Measurements from ENCODE around the gene SIN3A.

The SIN3A gene

DNA sequence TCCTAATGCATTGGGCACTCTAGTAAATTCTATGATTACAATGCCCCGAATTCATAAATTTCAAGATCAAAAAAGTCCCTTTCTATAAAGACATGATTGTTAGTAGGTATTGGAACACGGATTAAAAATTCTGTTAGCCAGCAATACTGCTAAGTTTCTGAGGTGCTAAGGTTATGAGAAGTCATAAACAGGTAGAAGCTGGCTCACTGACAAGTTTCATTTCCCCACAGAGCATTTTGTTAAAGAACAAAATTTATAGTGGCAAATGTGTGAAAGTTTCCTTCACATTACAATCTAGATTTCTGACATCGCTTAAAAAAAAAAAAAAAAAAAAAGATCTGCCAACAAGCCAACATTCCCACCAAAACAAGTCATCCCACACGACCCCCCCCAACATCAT is 70.7 kb downstream of the SIN3A start:
- DNase-seq (ENCODE audit: low read depth in 2 of 2), result no peak

DNA sequence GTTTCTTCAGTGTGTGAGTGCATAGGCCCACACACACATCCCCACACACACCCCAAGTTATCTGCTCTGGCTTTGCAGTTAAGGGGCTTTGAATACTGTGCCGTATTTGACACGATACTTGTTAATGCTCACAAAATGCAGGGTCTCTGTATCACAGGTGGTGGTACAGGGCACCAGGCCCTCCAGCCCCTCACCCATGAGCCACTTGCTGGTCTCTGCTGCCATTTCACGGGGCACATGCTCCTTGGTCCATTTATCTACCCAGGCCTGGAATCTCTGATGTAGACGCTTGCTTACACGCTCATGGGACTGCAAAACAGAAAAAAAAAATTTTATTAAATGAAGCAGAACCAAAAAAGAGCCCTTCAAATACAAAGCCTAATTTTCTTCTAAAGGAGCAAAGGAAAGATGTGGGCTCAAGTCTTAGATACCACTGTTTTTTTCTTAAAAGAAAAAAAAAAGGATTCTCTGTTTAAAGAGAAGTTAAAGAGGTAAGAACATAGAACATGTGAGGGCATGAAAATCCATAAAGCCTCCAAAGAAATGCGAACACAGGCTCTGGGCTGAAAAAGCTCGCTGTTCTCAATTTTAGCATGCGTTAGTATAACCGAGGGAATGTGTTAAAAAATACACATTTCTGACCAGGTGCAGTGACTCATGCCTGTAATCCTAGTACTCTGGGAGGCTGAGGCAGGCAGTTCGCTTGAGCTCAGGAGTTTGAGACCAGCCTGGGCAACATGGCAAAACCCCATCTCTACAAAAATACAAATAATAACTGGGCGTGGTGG is 79.4 kb downstream of the SIN3A start:
- DNase-seq (ENCODE audit: low read depth in 2 of 2), result no peak

DNA sequence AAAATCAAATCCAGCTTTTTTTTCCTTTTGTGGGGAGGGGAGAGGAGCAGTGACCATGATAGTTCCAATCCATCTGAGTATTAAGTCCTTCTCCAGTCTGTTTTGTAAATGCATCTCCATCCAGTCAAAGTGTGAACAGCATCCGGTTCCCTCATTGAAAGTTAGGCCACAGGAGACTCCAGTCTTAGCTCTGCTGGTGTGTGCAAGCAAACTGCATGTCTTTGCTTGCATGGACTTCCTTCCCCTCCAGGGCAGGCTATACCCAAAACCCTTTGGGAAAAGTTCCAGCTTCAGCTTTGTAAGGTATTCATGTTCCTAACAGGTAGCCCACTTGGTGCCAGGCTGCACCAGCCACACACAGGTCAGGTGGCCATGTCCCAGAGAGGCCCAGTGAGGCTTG is 80.0 kb downstream of the SIN3A start:
- no peak for DNase-seq (ENCODE audit: low read depth in 2 of 2)

DNA sequence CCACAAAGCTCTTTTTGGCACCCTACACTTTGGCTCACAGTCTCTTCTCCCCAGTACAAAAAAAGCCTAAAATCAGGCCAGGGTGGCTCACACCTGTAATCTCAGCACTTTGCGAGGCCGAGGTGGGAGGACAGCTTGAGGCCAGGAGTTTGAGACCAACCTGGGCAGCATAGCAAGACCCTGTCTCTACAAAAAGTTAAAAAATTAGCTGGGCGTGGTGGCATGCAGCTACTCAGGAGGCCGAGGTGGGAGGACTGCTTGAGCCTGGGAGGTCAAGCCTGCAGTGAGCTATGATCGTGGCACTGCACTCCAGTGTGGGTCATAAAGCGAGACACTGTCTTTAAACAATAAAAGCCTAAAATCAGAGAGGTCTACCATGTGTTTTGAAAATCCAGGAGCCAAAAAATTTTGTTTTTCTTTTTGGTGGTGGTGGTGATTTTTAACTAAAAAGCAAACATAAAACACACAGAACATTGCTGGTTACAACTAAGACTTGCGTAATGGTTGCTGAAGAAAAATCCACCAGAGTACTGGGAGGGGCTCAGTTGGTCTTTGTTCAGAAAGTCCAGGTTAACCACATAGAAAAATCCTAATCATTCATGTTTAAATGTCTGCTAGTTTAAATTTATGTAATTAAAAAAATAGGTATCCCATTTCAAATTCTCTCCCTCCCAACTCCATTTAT is 81.5 kb downstream of the SIN3A start:
- DNase-seq (ENCODE audit: low read depth in 2 of 2), result no peak

DNA sequence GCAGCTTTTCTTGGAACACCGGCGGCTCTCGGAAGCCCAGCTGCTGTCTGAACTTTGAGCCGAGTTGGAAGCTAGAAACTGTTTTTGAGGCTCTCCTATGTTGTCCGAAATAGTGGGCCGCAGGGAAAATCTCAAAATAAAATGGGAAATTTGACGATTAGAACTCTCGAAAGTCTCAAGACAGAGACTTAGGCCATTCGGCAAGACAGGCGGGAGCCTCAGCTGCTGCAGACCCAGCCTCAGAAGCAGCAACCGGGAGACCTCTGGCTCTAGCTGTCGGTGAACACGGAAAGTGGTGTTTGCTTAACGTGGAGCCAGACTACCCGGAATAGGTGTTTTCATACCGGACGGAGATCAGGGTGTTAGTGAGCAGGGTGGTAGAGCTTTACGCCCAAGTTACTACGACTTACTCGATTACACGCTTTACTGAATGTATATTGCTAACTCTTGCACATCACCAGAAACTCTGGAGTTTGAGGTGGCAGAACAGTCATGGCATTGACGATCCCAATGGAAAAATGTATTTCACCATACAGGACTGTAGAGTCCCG is 82.7 kb downstream of the SIN3A start:
- DNase-seq (ENCODE audit: low read depth in 2 of 2), result no peak

DNA sequence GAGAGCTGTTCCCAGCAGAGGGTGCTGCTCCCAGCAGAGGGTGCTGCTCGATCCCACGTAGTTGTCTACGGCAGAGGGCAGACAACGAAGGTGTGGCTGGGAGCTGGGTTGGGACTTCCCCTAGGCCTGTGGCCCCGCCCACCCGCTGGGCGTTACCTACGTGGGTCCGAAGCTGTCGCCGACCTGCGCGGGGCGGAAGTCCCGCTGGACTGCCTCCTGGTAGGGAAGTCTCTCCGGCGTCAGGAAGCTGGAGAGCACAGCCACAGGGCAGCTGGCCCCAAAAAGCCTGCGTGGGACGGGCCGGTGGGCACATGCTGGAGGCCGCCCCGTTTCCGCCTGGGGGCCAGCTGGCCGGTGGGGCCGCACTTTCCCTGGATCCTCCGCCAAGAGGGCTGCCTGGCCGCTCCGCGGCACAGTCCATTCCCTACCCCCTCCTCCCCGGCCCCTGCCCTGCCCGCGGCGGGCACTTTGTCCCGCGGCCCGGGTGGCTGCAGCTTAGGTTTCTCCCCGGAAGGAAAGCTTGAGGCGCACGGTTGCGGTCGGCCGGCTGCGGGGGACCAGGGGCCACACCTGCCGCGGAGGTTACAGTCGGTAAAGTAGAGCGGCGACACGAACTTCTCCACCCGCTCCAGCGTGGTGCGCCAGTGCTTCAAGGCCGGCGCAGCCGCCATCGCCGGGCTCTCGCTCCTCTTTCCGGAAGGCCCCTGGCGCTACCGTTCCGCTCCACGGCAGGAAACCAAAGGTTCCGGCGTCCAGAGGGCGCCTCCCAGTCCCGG is 83.4 kb downstream of the SIN3A start, which contains the start of gene MAN2C1:
Gene MAN2C1, minus strand, starts transcription at position 695 of the 776 bp plus-strand sequence. Its CDS starts 24 bp downstream, at position 671.
- DNase-seq (ENCODE audit: low read depth in 2 of 2), result peak; percentile 92 to 93

DNA sequence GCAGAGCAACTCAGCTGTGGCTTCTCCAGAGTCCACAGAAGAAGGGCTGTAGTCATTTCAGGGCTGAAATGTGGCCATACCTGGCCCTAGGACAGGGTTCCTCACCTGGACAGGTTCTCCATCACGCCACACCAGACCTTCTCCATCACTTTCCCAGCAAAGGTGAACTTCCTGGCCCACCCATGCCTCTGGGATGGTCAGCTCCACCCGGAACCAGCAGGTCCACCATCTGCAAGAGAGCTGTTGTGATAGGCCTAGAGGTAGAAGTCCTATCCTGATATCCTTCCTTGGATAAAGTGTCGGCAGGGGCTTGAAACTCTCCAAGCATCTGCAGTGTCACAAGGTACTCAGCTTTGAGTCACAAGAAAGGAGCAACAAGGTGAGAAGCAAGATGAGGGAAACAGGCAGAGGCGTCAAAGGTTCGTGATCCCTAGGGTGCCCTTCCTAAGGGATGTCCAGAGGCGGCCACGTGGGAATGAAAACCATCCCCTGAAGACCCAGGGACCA is 84.0 kb downstream of the SIN3A start:
- no peak for DNase-seq (ENCODE audit: low read depth in 2 of 2)

DNA sequence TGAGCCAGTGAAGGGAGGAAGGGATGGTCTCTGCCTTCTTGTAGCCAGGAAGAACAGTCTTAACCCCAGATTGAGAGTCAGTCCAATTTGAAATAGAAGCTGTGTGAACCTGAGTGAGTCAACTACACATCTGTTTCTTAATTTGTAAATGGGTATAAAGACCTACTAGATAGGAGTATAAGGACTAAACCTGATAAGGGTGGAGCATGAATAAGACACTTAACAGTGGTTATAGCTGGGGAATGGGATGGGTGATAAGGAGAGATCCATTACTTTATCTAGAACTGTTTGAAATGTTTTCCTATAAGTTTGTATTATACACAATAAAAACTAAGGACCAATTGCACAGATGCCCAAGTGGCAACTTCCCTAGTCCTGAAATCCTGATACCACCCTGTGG is 84.5 kb downstream of the SIN3A start:
- no peak for DNase-seq (ENCODE audit: low read depth in 2 of 2)

DNA sequence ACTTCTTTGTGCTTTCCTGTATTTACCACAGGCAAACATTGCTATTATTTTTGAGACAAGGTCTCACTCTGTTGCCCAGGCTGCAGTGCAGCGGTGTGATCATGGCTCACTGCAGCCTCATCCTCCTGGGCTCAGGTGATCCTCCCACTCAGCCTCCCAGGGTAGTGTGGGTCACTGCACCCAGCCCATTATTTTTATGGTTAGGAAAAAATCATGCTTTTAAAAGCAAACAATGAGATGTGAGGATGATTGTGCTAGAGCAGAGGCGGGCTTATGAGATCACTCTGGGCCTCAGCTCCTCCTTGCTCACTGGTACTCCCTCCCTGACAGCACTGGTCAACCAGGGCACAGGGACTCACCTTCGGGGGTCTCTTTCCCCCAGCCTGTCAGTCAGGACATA is 85.3 kb downstream of the SIN3A start:
- no peak for DNase-seq (ENCODE audit: low read depth in 2 of 2)

DNA sequence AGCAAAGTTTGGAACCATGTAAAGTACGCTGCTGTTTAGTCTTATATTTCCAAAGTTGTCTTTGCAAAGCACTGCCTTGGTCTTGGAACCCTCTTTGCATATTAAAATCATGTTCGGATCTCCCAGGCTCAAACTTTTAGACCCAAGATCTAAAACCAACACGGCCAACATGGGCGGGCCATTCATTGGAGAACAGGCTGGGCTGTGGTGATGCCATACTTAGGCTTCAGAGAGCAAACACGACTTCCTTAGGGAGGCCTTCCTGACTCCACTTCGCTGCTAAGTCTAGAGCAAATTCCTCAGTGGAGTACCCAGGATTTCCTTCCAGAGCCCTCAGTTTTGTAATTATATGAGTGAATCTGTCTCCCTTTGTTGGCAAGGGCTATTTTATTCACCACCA is 86.6 kb downstream of the SIN3A start:
- no peak for DNase-seq (ENCODE audit: low read depth in 2 of 2)

DNA sequence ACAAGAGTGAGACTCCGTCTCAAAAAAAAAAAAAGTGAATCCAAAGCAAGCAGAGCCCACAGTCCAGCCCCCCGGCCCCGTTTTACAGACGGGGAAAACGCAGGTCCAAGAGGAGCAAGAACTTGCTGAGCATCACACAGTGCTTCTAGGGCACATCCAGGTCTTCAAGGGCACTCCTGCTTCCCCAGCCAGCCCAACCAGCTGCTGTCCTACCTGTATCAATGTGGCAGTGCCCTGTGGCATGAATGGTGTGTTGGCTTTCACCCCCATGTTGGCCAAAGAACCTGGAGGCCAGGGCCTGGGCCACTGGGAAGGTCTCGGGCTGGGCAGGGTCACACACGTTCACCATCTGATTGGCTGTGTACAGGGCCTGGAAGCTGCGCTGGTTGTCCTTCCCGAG is 87.7 kb downstream of the SIN3A start:
- no peak for DNase-seq (ENCODE audit: low read depth in 2 of 2)

DNA sequence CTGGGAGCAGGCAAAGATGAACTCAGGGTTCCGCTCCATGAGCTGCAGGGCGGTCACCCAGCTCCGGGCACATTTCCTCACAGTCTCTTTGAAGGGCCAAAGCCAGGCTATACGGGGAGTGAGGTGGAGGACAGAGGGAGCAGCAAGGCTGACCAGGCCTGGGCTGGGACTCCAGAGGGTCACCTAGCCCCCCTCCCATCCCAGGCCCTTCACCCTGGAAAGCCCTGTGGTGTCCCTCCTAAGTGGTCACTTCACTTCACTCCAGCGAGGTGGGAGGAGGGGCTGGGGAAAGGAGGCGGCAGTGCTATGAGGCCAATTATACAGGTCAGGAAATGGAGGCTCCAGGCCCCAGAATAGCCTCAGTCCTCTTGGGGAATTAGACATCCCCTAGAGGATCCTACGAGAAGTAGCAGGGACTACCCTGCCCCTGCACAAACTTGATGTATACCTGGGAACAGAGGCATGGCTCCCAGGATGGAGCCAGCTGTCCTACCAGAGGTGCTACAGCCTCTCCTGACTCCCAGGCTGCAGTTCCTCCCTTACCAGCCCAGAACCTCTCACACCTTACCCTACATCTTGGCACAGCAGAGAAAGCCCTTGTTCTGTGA is 88.7 kb downstream of the SIN3A start:
- DNase-seq (ENCODE audit: low read depth in 2 of 2), result no peak

DNA sequence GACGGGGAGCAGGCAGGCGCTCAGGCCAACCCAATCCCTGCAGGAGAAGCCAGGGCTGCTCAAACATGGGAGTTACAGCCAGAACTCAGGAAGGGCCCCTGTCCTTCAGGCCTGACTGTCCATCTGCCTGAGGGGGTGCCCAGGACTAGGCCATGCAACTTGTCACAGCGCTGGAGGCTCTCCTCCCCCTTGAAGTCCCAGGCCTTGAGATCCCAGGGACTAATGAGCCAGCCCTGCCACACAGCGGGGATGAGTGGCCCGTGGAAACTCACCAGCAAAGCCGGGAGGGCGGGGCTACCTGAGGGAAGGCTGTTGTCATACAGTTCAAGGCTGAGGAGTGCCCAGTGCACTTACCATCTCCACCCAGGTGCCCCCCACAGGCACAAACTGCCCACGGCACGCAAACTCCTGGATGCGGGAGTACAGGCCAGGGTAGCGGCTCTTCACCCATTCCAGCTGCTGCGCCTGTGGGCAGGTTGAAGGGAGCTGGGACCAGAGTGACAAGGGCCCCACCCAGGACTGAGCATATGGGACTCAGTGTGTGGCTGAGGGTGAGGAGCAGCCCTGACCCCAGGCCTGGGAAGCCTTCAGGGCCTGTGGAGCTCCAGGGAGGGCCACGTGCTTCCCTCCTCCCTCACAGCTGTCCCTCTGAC is 89.4 kb downstream of the SIN3A start:
- no peak for DNase-seq (ENCODE audit: low read depth in 2 of 2)

DNA sequence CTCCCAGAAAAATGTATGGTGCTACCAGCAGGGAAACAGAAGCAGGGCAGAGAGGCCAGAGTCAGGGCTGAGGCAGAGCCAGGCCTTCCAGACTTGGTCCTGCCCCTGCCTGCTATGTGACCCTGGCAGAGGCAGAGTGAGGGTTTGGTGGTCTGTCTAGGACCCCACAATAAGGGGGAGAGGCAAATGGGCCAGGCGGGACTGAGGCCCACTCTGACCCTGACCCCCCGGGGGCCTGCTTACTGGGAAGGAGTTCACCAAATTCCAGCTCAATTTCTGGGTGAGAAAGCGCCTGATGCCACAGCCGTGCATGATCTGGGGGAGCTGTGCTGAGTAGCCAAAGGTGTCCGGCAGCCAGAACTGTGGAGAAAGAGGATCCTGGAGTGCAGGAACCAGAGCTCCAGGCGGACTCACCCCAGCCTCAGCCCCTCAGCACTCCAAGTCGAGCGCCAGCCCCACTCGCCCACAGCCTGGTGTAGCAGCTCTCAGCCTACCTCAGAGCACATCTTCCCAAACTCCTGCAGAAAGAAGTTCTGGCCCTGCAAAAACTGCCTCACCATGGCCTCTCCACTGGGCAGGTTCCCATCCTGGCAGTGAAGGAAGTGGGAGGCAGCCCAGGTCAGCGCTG is 90.0 kb downstream of the SIN3A start:
- DNase-seq (ENCODE audit: low read depth in 2 of 2), result no peak

DNA sequence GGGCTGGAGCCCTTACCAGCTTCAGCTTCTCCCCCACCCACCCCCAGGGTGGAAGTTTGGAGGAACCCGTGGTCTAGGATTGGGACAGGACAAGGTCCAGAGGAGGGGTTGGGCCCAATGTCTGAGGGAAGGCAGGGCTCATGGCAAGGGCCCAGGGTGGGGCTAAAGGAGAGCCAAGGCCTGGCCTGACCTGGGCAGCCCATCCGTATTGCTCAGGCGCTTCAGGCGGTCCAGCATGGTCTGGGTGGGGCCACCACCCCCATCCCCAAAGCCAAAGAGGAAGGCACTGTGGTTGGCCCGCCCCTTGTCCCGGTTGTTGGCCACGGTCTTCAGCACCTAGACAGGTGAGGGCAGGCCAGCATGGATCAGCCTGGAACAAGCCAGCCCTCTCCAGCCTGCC is 90.6 kb downstream of the SIN3A start:
- DNase-seq (ENCODE audit: low read depth in 2 of 2), result no peak

DNA sequence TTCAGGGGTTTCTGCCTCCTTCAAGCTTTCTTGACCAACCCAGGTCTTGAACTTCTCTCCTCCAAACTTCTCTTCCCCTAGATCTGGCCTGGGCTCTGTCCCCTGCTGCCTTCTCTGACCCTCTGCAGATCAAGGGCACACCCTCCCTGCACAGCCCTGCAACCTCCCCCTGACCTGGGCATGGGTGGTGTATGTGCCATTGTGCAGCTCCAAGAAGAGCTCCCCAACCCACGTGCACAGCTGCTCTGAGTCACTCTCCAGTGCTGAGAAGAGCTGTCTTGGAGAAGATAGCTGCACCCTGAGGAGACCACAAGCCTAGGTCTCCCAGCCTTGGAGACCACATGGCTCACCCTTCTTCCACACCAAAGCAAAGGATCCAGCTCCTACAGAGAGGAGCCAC is 91.1 kb downstream of the SIN3A start:
- DNase-seq (ENCODE audit: low read depth in 2 of 2), result no peak

DNA sequence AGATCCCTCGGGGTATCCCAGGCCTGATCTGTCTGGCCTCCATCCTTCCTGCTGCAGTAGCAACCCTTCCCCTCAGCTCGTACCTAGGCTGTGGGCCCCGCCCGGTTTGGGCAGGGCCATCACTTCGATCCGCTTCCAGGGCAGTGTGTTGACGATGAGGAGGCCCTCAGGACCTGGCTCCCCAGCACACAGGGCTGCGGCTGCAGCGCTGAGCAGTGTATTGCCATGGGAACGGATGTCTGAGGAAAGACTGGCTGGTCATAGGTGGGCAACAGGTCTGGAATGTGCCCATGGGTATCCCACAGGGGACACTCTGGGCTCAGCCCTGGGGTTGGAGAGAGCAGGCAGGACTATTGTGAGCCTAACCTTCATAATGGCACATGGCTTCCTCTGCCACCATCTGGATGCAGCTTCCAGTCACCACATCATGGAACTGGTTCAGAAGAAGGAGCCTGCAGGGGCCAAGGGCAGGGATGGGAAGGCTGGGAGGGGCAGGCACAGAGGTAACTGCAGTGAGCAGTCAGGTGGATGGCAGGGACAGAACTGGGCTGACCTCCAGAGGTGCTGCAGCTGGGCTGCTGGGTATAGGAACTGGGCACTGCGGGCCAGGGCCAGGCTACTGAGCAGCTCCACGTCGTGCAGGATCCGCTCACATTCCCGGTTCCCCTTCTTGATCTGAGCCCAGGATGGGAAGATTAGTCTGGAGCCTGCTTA is 91.8 kb downstream of the SIN3A start:
- no peak for DNase-seq (ENCODE audit: low read depth in 2 of 2)

DNA sequence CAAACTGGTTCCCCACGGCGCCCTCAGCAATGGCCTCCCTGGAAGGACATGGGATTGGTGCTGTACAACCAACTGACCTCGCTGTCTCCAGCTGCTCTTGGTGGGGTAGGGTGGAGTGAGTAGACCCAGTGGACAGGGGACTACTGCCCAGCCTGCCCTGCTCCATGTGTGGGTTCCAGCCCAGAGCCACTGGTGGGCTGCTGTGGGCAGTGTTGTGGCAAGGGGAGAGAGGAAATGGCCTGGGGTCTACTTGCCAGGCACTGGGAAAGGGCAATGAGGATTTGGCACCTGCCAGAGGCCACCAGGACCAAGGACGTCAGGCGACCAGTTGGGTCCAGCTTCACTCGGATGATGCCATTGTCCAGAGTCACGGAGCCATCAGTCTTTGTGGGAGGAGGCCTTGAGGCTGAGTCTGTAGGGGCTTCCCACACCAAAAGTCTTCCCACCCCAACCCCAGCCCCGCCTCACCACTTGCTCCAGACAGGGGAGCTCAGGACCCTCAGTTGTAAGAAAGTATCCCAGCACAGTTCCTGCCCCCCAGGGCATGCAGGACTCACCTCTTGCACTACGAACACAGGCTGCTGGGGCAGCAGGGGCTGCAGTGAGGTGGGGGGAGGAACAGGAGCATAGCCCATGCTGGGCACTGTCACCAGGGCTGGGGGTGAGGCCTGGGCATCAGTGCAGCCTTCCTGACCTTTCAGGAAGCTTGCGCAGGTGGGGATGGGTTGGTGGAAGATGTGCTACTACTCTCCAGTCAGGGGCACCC is 92.5 kb downstream of the SIN3A start:
- DNase-seq (ENCODE audit: low read depth in 2 of 2), result no peak

DNA sequence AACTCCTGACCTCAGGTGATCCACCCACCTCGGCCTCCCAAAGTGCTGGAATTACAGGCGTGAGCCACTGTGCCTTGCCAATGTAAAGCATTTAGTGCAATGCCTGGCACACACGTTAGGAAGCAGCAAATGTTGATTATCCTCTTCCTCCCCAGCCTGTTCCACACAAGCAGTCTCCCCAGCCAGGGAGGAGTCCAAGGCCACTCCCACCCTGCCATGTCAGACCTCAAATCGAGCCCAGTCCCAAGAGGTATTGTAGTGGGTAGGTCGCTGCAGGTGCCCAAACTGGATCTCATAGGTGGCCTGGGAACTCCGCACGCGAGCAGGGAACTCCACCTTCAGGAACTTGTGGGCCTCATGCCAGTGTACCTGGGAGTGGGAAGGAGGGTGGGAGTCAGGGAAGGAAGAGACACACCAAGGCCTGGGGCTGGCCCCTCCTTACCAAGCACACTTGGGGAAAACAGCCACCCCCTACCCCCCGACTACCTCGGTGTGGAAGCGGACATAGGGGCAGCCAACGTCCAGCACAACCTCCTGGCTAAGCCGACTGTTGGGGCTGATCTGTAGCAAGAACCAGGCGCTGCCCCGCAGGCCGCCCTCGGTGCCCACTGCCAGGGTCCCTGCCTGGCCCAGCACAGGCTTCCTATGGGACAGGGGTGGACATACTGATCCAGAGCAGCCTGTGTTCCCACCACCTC is 93.4 kb downstream of the SIN3A start:
- DNase-seq (ENCODE audit: low read depth in 2 of 2), result no peak
